ENCODE results near the gene YTHDF1.
"Not testable (repeated sequence)": the region's sequence is repeated elsewhere in the genome, so short reads cannot be mapped to it uniquely, and the experiment has no call there.

GRCh38 chr20:63251350-63251749 lies 35.4 kb upstream of the YTHDF1 start:
- not testable (repeated sequence) for TF ChIP-seq EP300, CTCF, POLR2AphosphoS5 (IDR thresholded peaks at IDR 0.05)

All from esophagus muscularis mucosa (tissue), 4 donors.